GM13977 (cell line): Measurements from ENCODE around the gene RHOJ.

ENCODE experiments used
- DNase-seq: peaks from one replicate; pipeline ENCODE4 v3.0.0; 2012; ENCODE audit warnings: low spot score
- in situ Hi-C: fragments of 300-500 bp; cut with MboI; formaldehyde crosslinking; loops from one replicate; pipeline ENCODE4 v1.12.0; 2022; ENCODE audit warnings: low sequenced_read_pairs, low pct_unique_long_range_greater_than_20kb, mixed read lengths, inconsistent platforms; ENCODE audit not compliant: unreplicated experiment
- TF ChIP-seq, protein P1 (sequence below): IDR thresholded peaks from 2 replicates; pipeline ENCODE4 v1.5.1; 2012; ENCODE audit warnings: mild to moderate bottlenecking, control low read depth; ENCODE audit not compliant: insufficient read depth; ENCODE audit errors: extremely low read depth, missing control alignments

Gene RHOJ

DNA sequence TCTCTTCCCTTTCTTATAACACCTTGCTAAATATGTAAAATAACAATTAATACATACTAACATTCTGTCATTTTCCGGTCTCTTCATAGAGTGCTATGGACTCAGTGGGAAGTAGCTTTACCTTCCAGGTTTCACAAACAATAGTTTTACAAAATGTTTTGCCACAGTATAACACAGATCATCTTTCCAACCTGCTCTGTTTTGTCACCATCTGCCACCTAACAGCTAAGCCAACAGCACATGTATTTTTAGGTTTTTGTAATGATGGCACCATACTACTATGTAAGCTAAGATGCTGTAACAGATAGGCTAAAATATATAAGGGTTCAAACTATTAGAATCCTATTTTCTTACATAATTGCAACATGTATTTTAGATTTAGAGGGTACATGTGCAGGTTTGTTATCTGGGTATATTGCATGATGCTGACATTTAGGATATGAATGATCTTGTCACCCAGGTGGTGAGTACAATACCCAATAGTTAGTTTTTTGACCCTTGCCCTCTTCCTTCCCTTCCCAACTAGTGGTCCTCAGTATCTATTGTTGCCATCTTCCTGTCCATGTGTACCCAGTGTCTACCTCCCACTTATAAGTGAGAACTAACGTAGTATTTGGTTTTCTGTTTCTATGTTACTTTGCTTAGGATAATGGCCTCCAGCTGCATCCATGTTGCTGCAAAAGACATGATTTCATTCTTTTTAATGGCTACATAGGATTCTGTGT, 8.7 kb downstream of the RHOJ start:
- in situ Hi-C loops, result no loop called here
- TF ChIP-seq, protein P1, sequence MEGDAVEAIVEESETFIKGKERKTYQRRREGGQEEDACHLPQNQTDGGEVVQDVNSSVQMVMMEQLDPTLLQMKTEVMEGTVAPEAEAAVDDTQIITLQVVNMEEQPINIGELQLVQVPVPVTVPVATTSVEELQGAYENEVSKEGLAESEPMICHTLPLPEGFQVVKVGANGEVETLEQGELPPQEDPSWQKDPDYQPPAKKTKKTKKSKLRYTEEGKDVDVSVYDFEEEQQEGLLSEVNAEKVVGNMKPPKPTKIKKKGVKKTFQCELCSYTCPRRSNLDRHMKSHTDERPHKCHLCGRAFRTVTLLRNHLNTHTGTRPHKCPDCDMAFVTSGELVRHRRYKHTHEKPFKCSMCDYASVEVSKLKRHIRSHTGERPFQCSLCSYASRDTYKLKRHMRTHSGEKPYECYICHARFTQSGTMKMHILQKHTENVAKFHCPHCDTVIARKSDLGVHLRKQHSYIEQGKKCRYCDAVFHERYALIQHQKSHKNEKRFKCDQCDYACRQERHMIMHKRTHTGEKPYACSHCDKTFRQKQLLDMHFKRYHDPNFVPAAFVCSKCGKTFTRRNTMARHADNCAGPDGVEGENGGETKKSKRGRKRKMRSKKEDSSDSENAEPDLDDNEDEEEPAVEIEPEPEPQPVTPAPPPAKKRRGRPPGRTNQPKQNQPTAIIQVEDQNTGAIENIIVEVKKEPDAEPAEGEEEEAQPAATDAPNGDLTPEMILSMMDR, result no peak
- DNase-seq, result no peak

DNA sequence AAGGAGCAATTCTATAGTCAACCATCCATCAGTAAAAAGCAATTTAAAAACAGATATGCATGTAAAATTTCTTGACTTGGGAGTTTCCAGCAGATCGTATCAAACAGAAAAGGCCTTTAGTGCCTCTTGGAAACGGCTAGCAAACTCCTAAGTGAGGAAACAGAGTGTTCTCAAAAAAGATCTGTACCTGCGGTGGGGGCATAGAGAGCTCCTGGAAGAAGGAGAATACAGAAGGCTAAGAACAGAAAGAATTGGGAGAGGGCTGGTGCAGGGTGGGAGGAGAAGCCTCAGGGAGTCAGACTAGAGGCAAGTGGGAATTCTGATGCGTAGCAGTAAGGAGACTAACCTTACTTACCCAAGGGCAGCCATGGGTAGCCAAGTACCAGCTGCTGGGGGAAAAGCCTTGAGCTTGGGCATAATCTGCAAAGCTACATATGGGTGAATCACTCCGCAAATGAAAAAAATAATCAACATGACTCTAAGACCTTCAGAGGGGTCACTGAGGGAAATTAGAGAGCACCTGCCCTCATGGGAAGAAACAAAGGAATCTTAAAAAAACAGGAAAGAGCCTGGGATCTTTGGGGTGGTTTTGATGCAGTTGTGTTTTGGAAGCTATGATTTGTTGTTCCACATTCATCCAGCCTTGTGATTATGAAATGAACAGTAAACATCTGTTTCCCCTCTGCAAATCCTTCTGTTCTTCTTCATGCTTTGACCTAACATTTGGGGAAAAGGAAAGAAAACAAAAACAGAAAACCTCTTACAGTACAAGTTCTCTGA, 10.4 kb downstream of the RHOJ start:
- no peak for DNase-seq
- in situ Hi-C loops, result no loop called here
- TF ChIP-seq, protein P1, result no peak

DNA sequence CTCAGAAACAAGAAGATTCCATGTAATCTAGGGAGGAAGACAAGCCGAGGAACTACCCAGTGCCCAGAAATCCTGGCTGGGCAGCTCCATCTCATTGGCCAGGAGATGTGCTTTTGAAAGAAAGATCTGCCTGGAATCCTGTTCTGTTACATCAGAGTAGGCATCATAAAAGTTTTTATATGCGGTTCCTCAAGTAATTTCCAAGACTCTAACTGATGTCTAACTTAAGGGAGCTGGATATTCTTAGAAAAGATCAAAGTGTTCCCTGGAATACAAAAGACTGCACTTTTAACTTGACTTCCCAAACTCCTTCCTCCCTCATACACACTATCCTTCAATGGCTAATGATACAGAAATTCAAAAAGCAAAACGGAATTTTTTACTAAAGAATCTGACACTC, 16.3 kb downstream of the RHOJ start:
- DNase-seq, result no peak
- in situ Hi-C loops, result no loop called here
- TF ChIP-seq, protein P1, result no peak

DNA sequence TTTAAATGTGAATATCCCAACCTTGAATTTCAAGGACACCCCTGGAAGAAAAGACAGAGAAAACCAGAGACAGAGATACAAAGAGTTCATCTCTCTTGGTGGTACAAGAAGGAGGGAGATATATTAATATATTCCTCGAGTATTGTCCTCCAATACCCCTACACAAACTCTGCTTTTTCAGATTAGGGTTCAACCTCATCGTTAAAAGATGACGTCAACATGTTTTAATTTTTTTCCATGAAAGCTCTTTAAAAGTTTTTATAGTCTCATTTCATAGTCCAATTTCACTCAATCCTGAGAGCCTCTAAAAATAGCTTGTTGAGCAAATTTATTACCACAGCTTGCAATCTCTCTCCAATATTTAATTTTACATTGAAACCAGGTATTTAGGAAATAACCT, 19.4 kb downstream of the RHOJ start:
- in situ Hi-C loops, result no loop called here
- TF ChIP-seq, protein P1, result no peak
- no peak for DNase-seq

DNA sequence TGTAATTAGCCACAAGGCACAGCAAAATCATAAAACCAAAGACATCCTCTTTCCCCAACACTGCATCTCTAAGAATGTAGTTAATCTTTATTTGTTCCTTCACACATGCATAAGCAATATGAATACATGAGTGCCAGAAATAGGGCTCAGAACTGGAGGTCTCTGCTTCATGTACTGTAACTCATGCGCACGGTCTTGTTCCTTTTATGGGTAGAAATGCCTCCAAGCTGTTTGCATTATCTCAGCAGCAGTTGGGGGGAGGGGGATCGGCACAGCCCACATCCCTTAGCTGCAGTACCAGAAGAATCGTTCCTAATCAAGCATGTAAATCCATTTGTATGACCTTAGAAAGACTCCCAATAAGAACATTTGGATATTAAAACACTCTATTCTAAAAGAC, 20.0 kb downstream of the RHOJ start:
- in situ Hi-C loops, result no loop called here
- TF ChIP-seq, protein P1, result no peak
- DNase-seq, result no peak

DNA sequence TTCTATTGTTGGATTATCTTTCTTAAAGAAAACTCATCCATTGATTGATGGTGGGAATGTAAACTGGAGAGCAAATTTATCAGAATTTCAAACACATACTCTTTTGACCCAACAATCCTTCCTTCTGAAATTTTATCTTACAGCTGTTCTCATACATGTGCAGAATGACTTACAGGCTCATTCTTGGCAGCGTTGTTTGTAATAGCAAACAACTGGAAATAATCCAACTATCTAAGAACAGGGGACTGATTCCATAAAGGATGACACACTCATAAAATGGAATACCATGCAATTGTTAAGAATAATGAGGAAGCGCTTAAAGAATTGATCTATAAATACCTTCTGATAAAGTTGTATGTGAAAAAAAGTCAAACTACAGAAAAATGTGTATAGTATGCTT, 24.0 kb downstream of the RHOJ start:
- TF ChIP-seq, protein P1, result no peak
- in situ Hi-C loops, result no loop called here
- DNase-seq, result no peak
